Measurements from ENCODE around the gene KRTAP20-2.

KRTAP20-2 gene

DNA sequence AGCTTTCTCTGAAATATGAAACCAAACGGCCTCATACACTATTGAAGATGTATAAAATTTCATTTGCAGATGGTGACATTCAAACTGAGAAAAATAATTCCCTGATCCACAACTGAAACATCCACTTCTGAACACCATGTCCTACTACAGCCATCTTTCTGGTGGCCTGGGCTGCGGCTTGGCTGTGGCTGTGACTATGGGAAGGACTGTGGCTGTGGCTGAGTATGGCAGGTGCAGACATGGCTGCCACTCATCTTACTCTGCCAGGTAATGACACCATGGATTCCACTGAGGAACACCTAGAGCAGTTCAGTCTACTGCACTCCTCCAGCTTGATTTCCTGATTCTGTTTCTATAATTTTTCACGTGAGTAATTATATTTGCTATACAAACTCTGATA lies 14.5 kb upstream of the KRTAP20-2 start, which contains the start of gene KRTAP20-4:
KRTAP20-4 (plus strand) TSS at position 106 of the 400 bp plus-strand sequence.
- no peaks in the 10 kb centered on the region for H3K27me3 ChIP-seq (ENCODE audit: control insufficient read depth, insufficient read depth, low read length)
- no peak within 1 kb of the TSS for H3K27ac ChIP-seq (ENCODE audit: low read depth, low read length)
- H3K4me1 ChIP-seq (ENCODE audit: control insufficient read depth, insufficient read depth, low read length) = no peaks in the 10 kb centered on the region
- H3K4me3 ChIP-seq (ENCODE audit: low read depth, low read length) = no peak within 1 kb of the TSS
- H3K36me3 ChIP-seq (ENCODE audit: control insufficient read depth, insufficient read depth, low read length) = no peaks in the 10 kb centered on the region
- H3K9me3 ChIP-seq (ENCODE audit: control insufficient read depth, insufficient read depth, low read length) = peaks cover 19% of the 10 kb centered on the region
- no peak within 1 kb of the TSS for H3K9ac ChIP-seq (ENCODE audit: low read depth, low read length)

GRCh38 chr21:30623362-30623761 lies 11.6 kb upstream of the KRTAP20-2 start:
- no peak overlapping the region for H3K4me3 ChIP-seq (ENCODE audit: low read depth, low read length)
- H3K27ac ChIP-seq (ENCODE audit: low read depth, low read length) = no peak overlapping the region
- H3K27me3 ChIP-seq (ENCODE audit: control insufficient read depth, insufficient read depth, low read length) = no peaks in the 10 kb centered on the region
- H3K9me3 ChIP-seq (ENCODE audit: control insufficient read depth, insufficient read depth, low read length) = peaks cover 19% of the 10 kb centered on the region
- no peaks in the 10 kb centered on the region for H3K36me3 ChIP-seq (ENCODE audit: control insufficient read depth, insufficient read depth, low read length)
- H3K4me1 ChIP-seq (ENCODE audit: control insufficient read depth, insufficient read depth, low read length) = no peaks in the 10 kb centered on the region
- H3K9ac ChIP-seq (ENCODE audit: low read depth, low read length) = no peak overlapping the region

GRCh38 chr21:30625449-30626165 lies 9.4 kb upstream of the KRTAP20-2 start:
- no peaks in the 10 kb centered on the region for H3K27me3 ChIP-seq (ENCODE audit: control insufficient read depth, insufficient read depth, low read length)
- no peak overlapping the region for H3K27ac ChIP-seq (ENCODE audit: low read depth, low read length)
- H3K9me3 ChIP-seq (ENCODE audit: control insufficient read depth, insufficient read depth, low read length) = peaks cover 16% of the 10 kb centered on the region
- H3K36me3 ChIP-seq (ENCODE audit: control insufficient read depth, insufficient read depth, low read length) = no peaks in the 10 kb centered on the region
- no peaks in the 10 kb centered on the region for H3K4me1 ChIP-seq (ENCODE audit: control insufficient read depth, insufficient read depth, low read length)
- H3K9ac ChIP-seq (ENCODE audit: low read depth, low read length) = no peak overlapping the region
- no peak overlapping the region for H3K4me3 ChIP-seq (ENCODE audit: low read depth, low read length)

GRCh38 chr21:30628109-30628508 lies 6.9 kb upstream of the KRTAP20-2 start:
- H3K27me3 ChIP-seq (ENCODE audit: control insufficient read depth, insufficient read depth, low read length) = no peaks in the 10 kb centered on the region
- no peaks in the 10 kb centered on the region for H3K4me1 ChIP-seq (ENCODE audit: control insufficient read depth, insufficient read depth, low read length)
- peaks cover 15% of the 10 kb centered on the region for H3K9me3 ChIP-seq (ENCODE audit: control insufficient read depth, insufficient read depth, low read length)
- H3K9ac ChIP-seq (ENCODE audit: low read depth, low read length) = no peak overlapping the region
- no peak overlapping the region for H3K27ac ChIP-seq (ENCODE audit: low read depth, low read length)
- H3K36me3 ChIP-seq (ENCODE audit: control insufficient read depth, insufficient read depth, low read length) = no peaks in the 10 kb centered on the region
- no peak overlapping the region for H3K4me3 ChIP-seq (ENCODE audit: low read depth, low read length)

GRCh38 chr21:30629200-30629599 lies 5.8 kb upstream of the KRTAP20-2 start:
- no peak overlapping the region for H3K4me3 ChIP-seq (ENCODE audit: low read depth, low read length)
- no peak overlapping the region for H3K9ac ChIP-seq (ENCODE audit: low read depth, low read length)
- no peak overlapping the region for H3K27ac ChIP-seq (ENCODE audit: low read depth, low read length)
- H3K4me1 ChIP-seq (ENCODE audit: control insufficient read depth, insufficient read depth, low read length) = no peaks in the 10 kb centered on the region
- no peaks in the 10 kb centered on the region for H3K36me3 ChIP-seq (ENCODE audit: control insufficient read depth, insufficient read depth, low read length)
- H3K27me3 ChIP-seq (ENCODE audit: control insufficient read depth, insufficient read depth, low read length) = no peaks in the 10 kb centered on the region
- peaks cover 10% of the 10 kb centered on the region for H3K9me3 ChIP-seq (ENCODE audit: control insufficient read depth, insufficient read depth, low read length)

DNA sequence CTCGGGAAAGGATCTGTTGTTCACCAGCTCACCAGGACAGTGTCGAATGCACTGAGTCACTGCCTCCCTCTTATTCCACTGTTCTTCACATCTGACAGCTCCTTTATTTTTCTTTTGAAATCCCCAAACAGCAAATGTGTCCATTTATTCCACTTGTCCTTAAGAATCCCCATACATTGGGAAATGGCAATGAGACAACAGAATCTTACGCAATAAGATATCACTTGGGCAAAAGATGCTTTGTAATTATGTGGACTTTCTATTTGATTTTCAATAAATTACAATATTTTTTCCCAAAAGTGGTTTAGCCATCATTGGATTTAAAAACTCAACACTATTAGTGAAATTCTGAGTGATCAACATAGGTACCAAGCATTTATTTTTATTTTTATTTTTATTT lies 3.7 kb downstream of the KRTAP20-2 start:
- H3K27me3 ChIP-seq (ENCODE audit: control insufficient read depth, insufficient read depth, low read length) = no peaks in the 10 kb centered on the region
- H3K4me1 ChIP-seq (ENCODE audit: control insufficient read depth, insufficient read depth, low read length) = no peaks in the 10 kb centered on the region
- H3K27ac ChIP-seq (ENCODE audit: low read depth, low read length) = no peak overlapping the region
- H3K9me3 ChIP-seq (ENCODE audit: control insufficient read depth, insufficient read depth, low read length) = peaks cover 3% of the 10 kb centered on the region; the same call in 1 of the 2 replicates
- H3K36me3 ChIP-seq (ENCODE audit: control insufficient read depth, insufficient read depth, low read length) = no peaks in the 10 kb centered on the region
- no peak overlapping the region for H3K9ac ChIP-seq (ENCODE audit: low read depth, low read length)
- H3K4me3 ChIP-seq (ENCODE audit: low read depth, low read length) = no peak overlapping the region

DNA sequence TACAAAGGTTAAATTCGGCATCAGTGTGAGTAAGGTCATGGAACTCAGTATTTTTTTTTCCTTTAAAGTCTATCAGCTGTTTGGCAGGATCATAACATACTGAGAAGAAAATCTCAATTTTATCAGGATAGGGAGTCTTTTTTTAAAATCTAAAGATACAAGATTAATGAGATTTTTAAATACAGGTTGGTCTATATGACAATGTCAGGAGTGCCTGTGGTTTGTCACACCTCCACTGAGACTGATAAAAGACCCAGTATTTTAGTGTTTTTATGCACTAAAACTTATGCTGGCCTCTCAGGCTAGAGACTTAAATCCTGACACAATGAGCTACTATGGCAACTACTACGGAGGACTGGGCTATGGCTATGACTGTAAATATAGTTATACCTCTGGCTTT lies 7.6 kb downstream of the KRTAP20-2 start, which contains the start of gene KRTAP20-3:
KRTAP20-3 (plus strand) TSS at position 301 of the 400 bp plus-strand sequence.
- H3K4me1 ChIP-seq (ENCODE audit: control insufficient read depth, insufficient read depth, low read length) = no peaks in the 10 kb centered on the region
- no peak within 1 kb of the TSS for H3K27ac ChIP-seq (ENCODE audit: low read depth, low read length)
- peaks cover 3% of the 10 kb centered on the region; the same call in 1 of the 2 replicates for H3K9me3 ChIP-seq (ENCODE audit: control insufficient read depth, insufficient read depth, low read length)
- H3K36me3 ChIP-seq (ENCODE audit: control insufficient read depth, insufficient read depth, low read length) = no peaks in the 10 kb centered on the region
- H3K9ac ChIP-seq (ENCODE audit: low read depth, low read length) = no peak within 1 kb of the TSS
- H3K4me3 ChIP-seq (ENCODE audit: low read depth, low read length) = no peak within 1 kb of the TSS
- no peaks in the 10 kb centered on the region for H3K27me3 ChIP-seq (ENCODE audit: control insufficient read depth, insufficient read depth, low read length)

GRCh38 chr21:30646904-30647414 lies 12.0 kb downstream of the KRTAP20-2 start:
- no peaks in the 10 kb centered on the region; the same call in 1 of the 2 replicates for H3K9me3 ChIP-seq (ENCODE audit: control insufficient read depth, insufficient read depth, low read length)
- no peaks in the 10 kb centered on the region for H3K36me3 ChIP-seq (ENCODE audit: control insufficient read depth, insufficient read depth, low read length)
- H3K4me1 ChIP-seq (ENCODE audit: control insufficient read depth, insufficient read depth, low read length) = no peaks in the 10 kb centered on the region
- no peak overlapping the region for H3K27ac ChIP-seq (ENCODE audit: low read depth, low read length)
- H3K27me3 ChIP-seq (ENCODE audit: control insufficient read depth, insufficient read depth, low read length) = no peaks in the 10 kb centered on the region
- H3K4me3 ChIP-seq (ENCODE audit: low read depth, low read length) = no peak overlapping the region
- H3K9ac ChIP-seq (ENCODE audit: low read depth, low read length) = no peak overlapping the region

DNA sequence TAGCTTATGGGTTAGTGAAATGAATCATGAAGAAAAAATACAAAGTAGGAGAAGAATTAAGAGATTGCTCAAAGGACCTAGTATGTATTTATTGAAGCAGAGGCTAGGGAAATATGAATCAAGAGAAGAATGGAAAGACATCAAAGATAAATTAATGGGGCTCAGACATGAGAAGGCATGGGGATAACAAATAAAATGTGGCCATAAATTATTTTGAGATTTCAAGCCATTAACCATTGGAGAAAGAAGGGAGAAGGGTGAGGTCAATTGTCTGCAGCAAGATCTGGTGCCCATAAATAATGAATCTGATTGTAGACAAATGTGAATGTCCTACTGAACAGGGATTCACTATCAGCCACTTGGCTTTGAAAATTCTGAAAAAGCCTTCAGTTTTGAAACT lies 17.9 kb downstream of the KRTAP20-2 start:
- no peaks in the 10 kb centered on the region for H3K4me1 ChIP-seq (ENCODE audit: control insufficient read depth, insufficient read depth, low read length)
- no peaks in the 10 kb centered on the region for H3K36me3 ChIP-seq (ENCODE audit: control insufficient read depth, insufficient read depth, low read length)
- no peak overlapping the region for H3K9ac ChIP-seq (ENCODE audit: low read depth, low read length)
- H3K9me3 ChIP-seq (ENCODE audit: control insufficient read depth, insufficient read depth, low read length) = no peaks in the 10 kb centered on the region; the same call in 1 of the 2 replicates
- no peak overlapping the region for H3K27ac ChIP-seq (ENCODE audit: low read depth, low read length)
- no peak overlapping the region for H3K4me3 ChIP-seq (ENCODE audit: low read depth, low read length)
- no peaks in the 10 kb centered on the region for H3K27me3 ChIP-seq (ENCODE audit: control insufficient read depth, insufficient read depth, low read length)

- Histone ChIP-seq H3K9me3 (ENCODE audit: control insufficient read depth, insufficient read depth, low read length) (peaks cover 7% of the 10 kb centered on the region), H3K36me3 (ENCODE audit: control insufficient read depth, insufficient read depth, low read length) (no peaks in the 10 kb centered on the region), H3K9ac (ENCODE audit: low read depth, low read length) (no peak overlapping the region), H3K4me1 (ENCODE audit: control insufficient read depth, insufficient read depth, low read length) (no peaks in the 10 kb centered on the region), H3K27me3 (ENCODE audit: control insufficient read depth, insufficient read depth, low read length) (no peaks in the 10 kb centered on the region), H3K4me3 (ENCODE audit: low read depth, low read length) (0 out of 2 replicates have a peak overlapping the region, but pooled peaks have one; percentile 22), H3K27ac (ENCODE audit: low read depth, low read length) (no peak overlapping the region)
These were observed 33.8 kb downstream of the KRTAP20-2 start for GRCh38 chr21:30668776-30669175.

- H3K9me3 ChIP-seq (ENCODE audit: control insufficient read depth, insufficient read depth, low read length) = peaks cover 7% of the 10 kb centered on the region
- no peak overlapping the region for H3K9ac ChIP-seq (ENCODE audit: low read depth, low read length)
- H3K27ac ChIP-seq (ENCODE audit: low read depth, low read length) = no peak overlapping the region
- no peaks in the 10 kb centered on the region for H3K36me3 ChIP-seq (ENCODE audit: control insufficient read depth, insufficient read depth, low read length)
- H3K4me1 ChIP-seq (ENCODE audit: control insufficient read depth, insufficient read depth, low read length) = no peaks in the 10 kb centered on the region
- H3K4me3 ChIP-seq (ENCODE audit: low read depth, low read length) = no peak overlapping the region
- H3K27me3 ChIP-seq (ENCODE audit: control insufficient read depth, insufficient read depth, low read length) = no peaks in the 10 kb centered on the region
These were observed 38.1 kb downstream of the KRTAP20-2 start for GRCh38 chr21:30672985-30673650.

Measured in HUES48 (cell line).